Measurements from ENCODE around the gene MAPK6. TPM values are rescaled to one million over a fixed set of nuclear protein-coding genes. Genes with fewer than 3 reads are reported as not detected.

Gene MAPK6
- total and polyA plus RNA-seq, 9 of the 15 experiments (the other 6 are each of a cell fraction or from before 2014, with no cell fraction given), result 28.5 to 97.1 (median 74.0) TPM

DNA sequence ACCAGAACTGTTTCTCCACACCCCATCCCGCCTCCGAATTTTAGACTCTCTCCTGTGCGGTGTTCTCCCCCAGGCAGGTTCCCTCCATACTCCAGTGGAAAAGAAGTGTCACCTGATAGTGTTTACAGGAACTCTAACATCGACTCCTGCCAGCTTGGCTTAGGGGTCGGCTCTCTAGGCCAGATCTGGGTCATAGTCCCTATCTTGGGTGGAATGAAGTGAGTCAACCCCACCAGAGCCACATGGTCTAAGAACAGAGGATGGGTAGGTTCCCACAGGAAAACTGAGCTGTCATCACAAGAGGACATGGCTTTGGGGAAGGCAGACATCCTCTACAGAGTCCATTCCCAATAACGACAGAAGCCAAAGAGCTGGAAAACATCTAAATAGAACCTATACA, 87.6 kb downstream of the MAPK6 start:
- Histone ChIP-seq H3K9me1 (ENCODE audit: control insufficient read depth, insufficient read depth, low read length) (no peaks in the 10 kb centered on the region), H3K4me3 (no peak overlapping the region), H4K20me1 (replicated peaks; ENCODE audit: control insufficient read depth, insufficient read depth, low read length) (no peaks in the 10 kb centered on the region), H2AFZ (ENCODE audit: low read depth, low read length) (no peak overlapping the region), H3K9me3 (replicated peaks; ENCODE audit: control insufficient read depth, insufficient read depth, low read depth, low read length) (no peaks in the 10 kb centered on the region), H3K4me2 (ENCODE audit: insufficient read depth, low read length) (no peak overlapping the region), H3K9ac (ENCODE audit: insufficient read depth in 1 of 2, low read depth in 2 of 2, low read length in 2 of 2) (no peak overlapping the region), H3K79me2 (ENCODE audit: control insufficient read depth, insufficient read depth, low read length) (no peaks in the 10 kb centered on the region), H3K4me1 (replicated peaks in 1 of 2; ENCODE audit: control insufficient read depth in 2 of 2, insufficient read depth in 2 of 2, low read length in 2 of 2) (peaks cover 0 to 4% of the 10 kb centered on the region in 2 experiments; a peak in 1 of 5 replicates), H3K36me3 (ENCODE audit: control insufficient read depth, insufficient read depth, low read length) (no peaks in the 10 kb centered on the region), H3K27ac (ENCODE audit: extremely low read depth, low read depth, low read length) (no peak overlapping the region), H3K27me3 (ENCODE audit: control insufficient read depth in 2 of 2, insufficient read depth in 2 of 2, low read length in 2 of 2) (0 out of 5 replicates have a peak, but pooled peaks cover 0 to 2% of the 10 kb centered on the region in 2 experiments)
- in situ Hi-C loops (cut with MboI), result no loop called here
- ATAC-seq, result no peak
- 16% methylated on average over 6 of the region's 6 CpGs for WGBS (ENCODE audit: insufficient coverage, low coverage, missing lambda C conversion rate)
- TF ChIP-seq ZNF384 (IDR thresholded peaks at IDR 0.05; ENCODE audit: low read depth, low read length) (no peak), HDGF (IDR thresholded peaks at IDR 0.05) (no peak), ETV6 (IDR thresholded peaks at IDR 0.05; ENCODE audit: borderline replicate concordance in 1 of 2, low read depth in 2 of 2, low read length in 1 of 2) (no peak), ETV6 (CRISPR knock-in tag; IDR thresholded peaks at IDR 0.05; ENCODE audit: borderline replicate concordance) (no peak), MXI1 (IDR thresholded peaks at IDR 0.05; ENCODE audit: low read depth, low read length) (no peak)
- TF ChIP-seq, protein P1, sequence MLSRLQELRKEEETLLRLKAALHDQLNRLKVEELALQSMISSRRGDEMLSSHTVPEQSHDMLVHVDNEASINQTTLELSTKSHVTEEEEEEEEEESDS (CRISPR knock-in tag; IDR thresholded peaks at IDR 0.05), result no peak
- no peak for FAIRE-seq
- DNase-seq (ENCODE audit: extremely low read depth in 1 of 4, low spot score in 3 of 4), result no peak
- ChIA-PET POLR2A (no interaction called here), CTCF (ENCODE audit: low intra/inter-chr PET ratio) (no interaction called here)
- no TSS peak for BruUV-seq (replicated peaks)
- intact Hi-C loops (cut with micrococcal nuclease), result no loop called here

DNA sequence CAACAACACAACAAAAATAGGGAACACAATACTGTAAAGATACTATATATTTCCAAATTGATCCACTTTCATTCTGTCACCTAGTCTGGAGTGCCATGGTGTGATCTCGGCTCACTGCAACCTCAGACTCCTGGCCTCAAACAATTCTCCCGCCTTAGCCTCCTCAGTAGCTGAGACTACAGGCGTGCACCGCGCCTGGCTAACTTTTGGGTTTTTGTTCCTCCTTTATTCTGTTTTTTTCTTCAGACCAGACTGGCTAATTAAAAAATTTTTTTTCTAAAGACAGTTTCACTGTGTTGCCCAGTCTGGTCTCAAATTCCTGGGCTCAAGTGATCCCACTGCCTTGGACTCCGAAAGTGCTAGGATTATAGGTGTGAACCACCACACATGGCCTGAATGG, 88.2 kb downstream of the MAPK6 start:
- H3K4me1 ChIP-seq (replicated peaks in 1 of 2; ENCODE audit: control insufficient read depth in 2 of 2, insufficient read depth in 2 of 2, low read length in 2 of 2), result peaks cover 0 to 4% of the 10 kb centered on the region in 2 experiments; a peak in 1 of 5 replicates
- H3K9me1 ChIP-seq (ENCODE audit: control insufficient read depth, insufficient read depth, low read length), result no peaks in the 10 kb centered on the region
- ChIA-PET CTCF (ENCODE audit: low intra/inter-chr PET ratio) (no interaction called here), POLR2A (no interaction called here)
- intact Hi-C loops (cut with micrococcal nuclease) (no loop called here), in situ Hi-C loops (cut with MboI) (no loop called here)
- H4K20me1 ChIP-seq (replicated peaks; ENCODE audit: control insufficient read depth, insufficient read depth, low read length), result no peaks in the 10 kb centered on the region
- H3K36me3 ChIP-seq (ENCODE audit: control insufficient read depth, insufficient read depth, low read length), result no peaks in the 10 kb centered on the region
- no peaks in the 10 kb centered on the region for H3K9me3 ChIP-seq (replicated peaks; ENCODE audit: control insufficient read depth, insufficient read depth, low read depth, low read length)
- DNase-seq (ENCODE audit: extremely low read depth in 1 of 4, low spot score in 3 of 4), result no peak
- ATAC-seq, result no peak
- 64% methylated on average over 6 of the region's 6 CpGs for WGBS (ENCODE audit: insufficient coverage, low coverage, missing lambda C conversion rate)
- H3K4me2 ChIP-seq (ENCODE audit: insufficient read depth, low read length), result no peak overlapping the region
- BruUV-seq (replicated peaks), result no TSS peak
- H3K9ac ChIP-seq (ENCODE audit: insufficient read depth in 1 of 2, low read depth in 2 of 2, low read length in 2 of 2), result no peak overlapping the region
- no peak overlapping the region for H3K4me3 ChIP-seq
- H2AFZ ChIP-seq (ENCODE audit: low read depth, low read length), result no peak overlapping the region
- no peak overlapping the region for H3K27ac ChIP-seq (ENCODE audit: extremely low read depth, low read depth, low read length)
- H3K27me3 ChIP-seq (ENCODE audit: control insufficient read depth in 2 of 2, insufficient read depth in 2 of 2, low read length in 2 of 2), result 0 out of 5 replicates have a peak, but pooled peaks cover 0 to 2% of the 10 kb centered on the region in 2 experiments
- FAIRE-seq, result no peak
- no peaks in the 10 kb centered on the region for H3K79me2 ChIP-seq (ENCODE audit: control insufficient read depth, insufficient read depth, low read length)
- TF ChIP-seq, protein P2, sequence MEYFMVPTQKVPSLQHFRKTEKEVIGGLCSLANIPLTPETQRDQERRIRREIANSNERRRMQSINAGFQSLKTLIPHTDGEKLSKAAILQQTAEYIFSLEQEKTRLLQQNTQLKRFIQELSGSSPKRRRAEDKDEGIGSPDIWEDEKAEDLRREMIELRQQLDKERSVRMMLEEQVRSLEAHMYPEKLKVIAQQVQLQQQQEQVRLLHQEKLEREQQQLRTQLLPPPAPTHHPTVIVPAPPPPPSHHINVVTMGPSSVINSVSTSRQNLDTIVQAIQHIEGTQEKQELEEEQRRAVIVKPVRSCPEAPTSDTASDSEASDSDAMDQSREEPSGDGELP (CRISPR knock-in tag; IDR thresholded peaks at IDR 0.05; ENCODE audit: borderline replicate concordance), result no peak
- TF ChIP-seq MED1 (CRISPR knock-in tag; IDR thresholded peaks at IDR 0.05; ENCODE audit: borderline replicate concordance) (no peak), OTX1 (CRISPR knock-in tag; IDR thresholded peaks at IDR 0.05) (no peak), RUNX1 (IDR thresholded peaks at IDR 0.05; ENCODE audit: low read depth) (no peak), L3MBTL2 (IDR thresholded peaks at IDR 0.05) (no peak)
- TF ChIP-seq, protein P3, sequence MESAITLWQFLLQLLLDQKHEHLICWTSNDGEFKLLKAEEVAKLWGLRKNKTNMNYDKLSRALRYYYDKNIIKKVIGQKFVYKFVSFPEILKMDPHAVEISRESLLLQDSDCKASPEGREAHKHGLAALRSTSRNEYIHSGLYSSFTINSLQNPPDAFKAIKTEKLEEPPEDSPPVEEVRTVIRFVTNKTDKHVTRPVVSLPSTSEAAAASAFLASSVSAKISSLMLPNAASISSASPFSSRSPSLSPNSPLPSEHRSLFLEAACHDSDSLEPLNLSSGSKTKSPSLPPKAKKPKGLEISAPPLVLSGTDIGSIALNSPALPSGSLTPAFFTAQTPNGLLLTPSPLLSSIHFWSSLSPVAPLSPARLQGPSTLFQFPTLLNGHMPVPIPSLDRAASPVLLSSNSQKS (CRISPR knock-in tag; IDR thresholded peaks at IDR 0.05), result no peak

Data from K562 (cell line).